ENCODE data around the gene DYNC2H1.

GRCh38 chr11:103465555-103466140, 356.4 kb downstream of the DYNC2H1 start:
- TF ChIP-seq, protein P1, sequence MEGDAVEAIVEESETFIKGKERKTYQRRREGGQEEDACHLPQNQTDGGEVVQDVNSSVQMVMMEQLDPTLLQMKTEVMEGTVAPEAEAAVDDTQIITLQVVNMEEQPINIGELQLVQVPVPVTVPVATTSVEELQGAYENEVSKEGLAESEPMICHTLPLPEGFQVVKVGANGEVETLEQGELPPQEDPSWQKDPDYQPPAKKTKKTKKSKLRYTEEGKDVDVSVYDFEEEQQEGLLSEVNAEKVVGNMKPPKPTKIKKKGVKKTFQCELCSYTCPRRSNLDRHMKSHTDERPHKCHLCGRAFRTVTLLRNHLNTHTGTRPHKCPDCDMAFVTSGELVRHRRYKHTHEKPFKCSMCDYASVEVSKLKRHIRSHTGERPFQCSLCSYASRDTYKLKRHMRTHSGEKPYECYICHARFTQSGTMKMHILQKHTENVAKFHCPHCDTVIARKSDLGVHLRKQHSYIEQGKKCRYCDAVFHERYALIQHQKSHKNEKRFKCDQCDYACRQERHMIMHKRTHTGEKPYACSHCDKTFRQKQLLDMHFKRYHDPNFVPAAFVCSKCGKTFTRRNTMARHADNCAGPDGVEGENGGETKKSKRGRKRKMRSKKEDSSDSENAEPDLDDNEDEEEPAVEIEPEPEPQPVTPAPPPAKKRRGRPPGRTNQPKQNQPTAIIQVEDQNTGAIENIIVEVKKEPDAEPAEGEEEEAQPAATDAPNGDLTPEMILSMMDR (IDR thresholded peaks at IDR 0.05; ENCODE audit: low read depth, low read length) = no peak
- TF ChIP-seq POLR2A (IDR thresholded peaks at IDR 0.05; ENCODE audit: extremely low read depth, insufficient read length) = no peak
- TF ChIP-seq, protein P2, sequence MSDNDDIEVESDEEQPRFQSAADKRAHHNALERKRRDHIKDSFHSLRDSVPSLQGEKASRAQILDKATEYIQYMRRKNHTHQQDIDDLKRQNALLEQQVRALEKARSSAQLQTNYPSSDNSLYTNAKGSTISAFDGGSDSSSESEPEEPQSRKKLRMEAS (IDR thresholded peaks at IDR 0.05; ENCODE audit: low read depth, low read length) = no peak
